HCT116 (cell line): ENCODE results near the gene RIT2. TPM values are rescaled to one million over a fixed set of nuclear protein-coding genes. Genes with fewer than 3 reads are reported as not detected.

Source experiments
- ATAC-seq: fragments of 200-7000 bp; cut with Tn5 transposase; 2 replicates; pipeline ENCODE4 v1.9.1; 2020; ENCODE audit warnings: mild to moderate bottlenecking, moderate library complexity
- BruUV-seq: library from RNA; stranded (reverse); fragments of 400-500 nt; replicated peaks from 2 replicates; lab custom pipeline; 2021; lab: Mats Ljungman, UMichigan
- CTCF ChIA-PET: fragments of 300-600 bp; sonication (Branson Sonifier 250); formaldehyde crosslinking; loops from one replicate; lab custom pipeline; 2021; ENCODE audit warnings: antibody characterized with exemption; lab: Charles Lee
- POLR2A ChIA-PET: fragments of 300-600, 350-600 bp; sonication (Branson Sonifier 250); formaldehyde crosslinking; loops from one replicate; lab custom pipeline; 2021; ENCODE audit warnings: antibody characterized with exemption; lab: Charles Lee
- RAD21 ChIA-PET, 2 experiments: fragments of 300-600 bp; sonication (Branson Sonifier 250); formaldehyde crosslinking; loops; one replicate each; lab custom pipeline; 2023; ENCODE audit warnings: low total read pairs in 2 of 2; ENCODE audit not compliant: uncharacterized antibody in 2 of 2, unreplicated experiment in 2 of 2, low non-redundant PET in 1 of 2; lab: Charles Lee
- DNase-seq: peaks from one replicate; pipeline ENCODE4 v3.0.0-alpha.2; 2010; ENCODE audit warnings: low read depth, low spot score
- H2AFZ ChIP-seq: fragments of 200-600 bp; shearing (Covaris generic), sonication (generic); 2 replicates; pipeline ENCODE4 v1.6.1; 2017; ENCODE audit warnings: low read depth, mixed run types, mixed read lengths, antibody characterized with exemption, low read length; ENCODE audit not compliant: poor library complexity, severe bottlenecking
- H3K27ac ChIP-seq: 2 replicates; pipeline ENCODE4 v1.5.1; 2012; ENCODE audit warnings: low read depth, low read length
- H3K27me3 ChIP-seq: fragments of 200-600 bp; sonication (generic); 2 replicates; pipeline ENCODE4 v1.6.1; 2016; ENCODE audit warnings: mixed run types, low read length, mixed read lengths; ENCODE audit not compliant: insufficient read depth
- H3K36me3 ChIP-seq, 2 experiments: fragments of 200-500 bp in 1 of 2; fragments of 200-600 bp in 1 of 2; sonication (Bioruptor generic) in 1 of 2; sonication (generic) in 1 of 2; 2 replicates each; pipeline versions ENCODE4 v1.5.1 to v1.6.1; 2014 to 2016; ENCODE audit warnings: low read length in 2 of 2, inconsistent platforms in 1 of 2, mixed read lengths in 1 of 2, mixed run types in 1 of 2; ENCODE audit not compliant: insufficient read depth in 2 of 2, control insufficient read depth in 1 of 2
- H3K4me1 ChIP-seq, 2 experiments: fragments of 200-600 bp in 1 of 2; sonication (generic) in 1 of 2; 2 replicates each; pipeline versions ENCODE4 v1.5.1 to v1.6.1; 2012 to 2017; ENCODE audit warnings: low read length in 2 of 2, inconsistent platforms in 1 of 2, mild to moderate bottlenecking in 1 of 2, mixed read lengths in 1 of 2, mixed run types in 1 of 2, moderate library complexity in 1 of 2; ENCODE audit not compliant: insufficient read depth in 2 of 2, control insufficient read depth in 1 of 2
- H3K4me2 ChIP-seq: fragments of 200-600 bp; sonication (generic); 2 replicates; pipeline ENCODE4 v1.6.1; 2017; ENCODE audit warnings: mixed run types, low read length, mixed read lengths
- H3K4me3 ChIP-seq, 2 experiments: fragments of 200-600 bp in 1 of 2; sonication (generic) in 1 of 2; replicated peaks in 1 of 2; 2 replicates each; pipeline ENCODE4 v1.5.1; 2011 to 2016; ENCODE audit warnings: low read length in 2 of 2, control low read depth in 1 of 2, low read depth in 1 of 2, mild to moderate bottlenecking in 1 of 2, mixed read lengths in 1 of 2, mixed run types in 1 of 2
- H3K79me2 ChIP-seq: fragments of 200-600 bp; sonication (generic); 2 replicates; pipeline ENCODE4 v1.6.1; 2017; ENCODE audit warnings: mild to moderate bottlenecking, mixed run types, low read length, moderate library complexity, mixed read lengths; ENCODE audit not compliant: insufficient read depth
- H3K9ac ChIP-seq: fragments of 200-600 bp; sonication (generic); 2 replicates; pipeline ENCODE4 v1.6.1; 2016; ENCODE audit warnings: low read length, mixed read lengths
- H3K9me2 ChIP-seq: fragments of 200-600 bp; sonication (generic), shearing (Covaris generic); 2 replicates; pipeline ENCODE4 v1.6.1; 2017; ENCODE audit warnings: mixed run types, mild to moderate bottlenecking, moderate library complexity; ENCODE audit not compliant: insufficient read depth
- H3K9me3 ChIP-seq, 2 experiments: fragments of 200-500 bp in 1 of 2; fragments of 200-600 bp in 1 of 2; sonication (Bioruptor generic) in 1 of 2; sonication (generic) in 1 of 2; 2 replicates each; pipeline ENCODE4 v1.6.1; 2014 to 2017; ENCODE audit warnings: low read length in 2 of 2, mixed read lengths in 2 of 2, inconsistent platforms in 1 of 2, low read depth in 1 of 2, mild to moderate bottlenecking in 1 of 2, mixed run types in 1 of 2, moderate library complexity in 1 of 2; ENCODE audit not compliant: control insufficient read depth in 1 of 2, insufficient read depth in 1 of 2
- H4K20me1 ChIP-seq: fragments of 200-600 bp; sonication (generic), shearing (Covaris generic); 2 replicates; pipeline ENCODE4 v1.6.1; 2017; ENCODE audit warnings: mixed run types, mild to moderate bottlenecking, moderate library complexity; ENCODE audit not compliant: insufficient read depth
- CEBPB ChIP-seq: IDR thresholded peaks from 2 replicates; pipeline ENCODE4 v1.6.1; 2012; ENCODE audit warnings: low read depth
- EGR1 ChIP-seq: IDR thresholded peaks from 2 replicates; pipeline ENCODE4 v1.6.1; 2012; ENCODE audit warnings: low read depth
- ELF1 ChIP-seq: IDR thresholded peaks from 2 replicates; pipeline ENCODE4 v1.6.1; 2012; ENCODE audit warnings: low read depth, borderline replicate concordance
- EZH2 ChIP-seq: fragments of 200-600 bp; sonication (generic); IDR thresholded peaks from 2 replicates; pipeline ENCODE4 v1.6.1; 2017; ENCODE audit warnings: antibody characterized with exemption, mixed run types
- FOSL1 ChIP-seq: IDR thresholded peaks from 2 replicates; pipeline ENCODE4 v1.6.1; 2012; ENCODE audit warnings: low read depth
- JUND ChIP-seq: IDR thresholded peaks from 2 replicates; pipeline ENCODE4 v1.6.1; 2012
- POLR2AphosphoS5 ChIP-seq: IDR thresholded peaks from 2 replicates; pipeline ENCODE4 v1.6.1; 2011; ENCODE audit warnings: mild to moderate bottlenecking, low read depth, low read length, moderate library complexity
- SP1 ChIP-seq: IDR thresholded peaks from 2 replicates; pipeline ENCODE4 v1.6.1; 2012; ENCODE audit warnings: low read depth
- SRF ChIP-seq: IDR thresholded peaks from 2 replicates; pipeline ENCODE4 v1.6.1; 2012; ENCODE audit warnings: low read depth
- TCF7L2 ChIP-seq: IDR thresholded peaks from 2 replicates; pipeline ENCODE4 v1.7.0; 2011; ENCODE audit warnings: borderline replicate concordance, inconsistent platforms; ENCODE audit not compliant: insufficient read depth, insufficient read length; ENCODE audit errors: extremely low read depth
- YY1 ChIP-seq: IDR thresholded peaks from 2 replicates; pipeline ENCODE4 v1.6.1; 2011; ENCODE audit warnings: low read length, low read depth, moderate library complexity, mild to moderate bottlenecking; ENCODE audit not compliant: insufficient replicate concordance; ENCODE audit errors: extremely low read depth
- ZBTB33 ChIP-seq: IDR thresholded peaks from 2 replicates; pipeline ENCODE4 v1.6.1; 2011; ENCODE audit warnings: mild to moderate bottlenecking, low read length, moderate library complexity; ENCODE audit not compliant: insufficient replicate concordance; ENCODE audit errors: extremely low read depth
- ZFX ChIP-seq: fragments of 450-650 bp; IDR thresholded peaks from 2 replicates; pipeline ENCODE4 v1.6.1; 2017
- ZNF274 ChIP-seq: fragments of 200-500 bp; sonication (Bioruptor generic); IDR thresholded peaks from 2 replicates; pipeline ENCODE4 v1.6.1; 2014; ENCODE audit warnings: mild to moderate bottlenecking, low read depth, low read length, inconsistent platforms
- intact Hi-C: fragments of 100-400 bp; cut with micrococcal nuclease; formaldehyde crosslinking; loops from 2 replicates; pipeline ENCODE4 v1.10.0; 2022
- total RNA-seq: library from RNA; stranded (reverse); gene quantifications from one replicate; pipeline ENCODE4 v1.2.1, GENCODE V29; 2021; ENCODE audit not compliant: unreplicated experiment
- TF ChIP-seq, protein P1 (sequence below): IDR thresholded peaks from 2 replicates; pipeline ENCODE4 v1.6.1; 2012
- TF ChIP-seq, protein P2 (sequence below): IDR thresholded peaks from 2 replicates; pipeline ENCODE4 v1.6.1; 2012

The RIT2 gene
- total RNA-seq, 1 experiment from 2014 or later, result not detected

DNA sequence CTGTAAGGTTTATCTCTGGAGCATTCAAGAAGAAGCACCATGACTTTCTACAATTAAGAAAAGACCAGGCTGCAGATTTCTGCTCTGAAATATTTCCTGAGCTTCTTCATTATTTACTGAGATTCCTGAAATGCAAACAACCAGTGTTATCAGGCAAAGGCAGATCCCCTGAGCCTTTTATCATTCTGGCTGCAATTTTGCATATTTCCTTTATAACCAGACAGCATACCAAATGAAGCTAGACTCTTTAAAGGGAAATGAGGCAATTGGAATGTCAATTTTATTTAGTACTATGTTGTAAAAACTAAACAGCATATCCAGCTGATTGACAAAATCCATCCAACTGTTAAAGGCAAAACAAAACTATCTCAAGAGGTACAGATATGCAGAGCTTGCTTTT lies 372.5 kb downstream of the RIT2 start:
- RAD21 ChIA-PET, result no interaction called here
- no TSS peak for BruUV-seq
- POLR2A ChIA-PET, result no interaction called here
- no peaks in the 10 kb centered on the region for H3K9me2 ChIP-seq
- H3K4me2 ChIP-seq, result no peak overlapping the region
- no peak for TF ChIP-seq TCF7L2
- TF ChIP-seq, protein P1, sequence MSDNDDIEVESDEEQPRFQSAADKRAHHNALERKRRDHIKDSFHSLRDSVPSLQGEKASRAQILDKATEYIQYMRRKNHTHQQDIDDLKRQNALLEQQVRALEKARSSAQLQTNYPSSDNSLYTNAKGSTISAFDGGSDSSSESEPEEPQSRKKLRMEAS, result no peak
- no peak for TF ChIP-seq ZNF274
- no peak for TF ChIP-seq EGR1
- TF ChIP-seq FOSL1, result no peak
- TF ChIP-seq POLR2AphosphoS5, result no peak
- TF ChIP-seq SP1, result no peak
- TF ChIP-seq, protein P2, sequence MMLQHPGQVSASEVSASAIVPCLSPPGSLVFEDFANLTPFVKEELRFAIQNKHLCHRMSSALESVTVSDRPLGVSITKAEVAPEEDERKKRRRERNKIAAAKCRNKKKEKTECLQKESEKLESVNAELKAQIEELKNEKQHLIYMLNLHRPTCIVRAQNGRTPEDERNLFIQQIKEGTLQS, result no peak
- TF ChIP-seq SRF, result no peak
- no peak for TF ChIP-seq ELF1
- TF ChIP-seq JUND, result no peak
- no peak for TF ChIP-seq EZH2
- no peak for TF ChIP-seq ZBTB33
- no peak for TF ChIP-seq CEBPB
- TF ChIP-seq YY1, result no peak
- no peak for TF ChIP-seq ZFX
- TF ChIP-seq, all 23 proteins: peak for 0
- no peak for ATAC-seq
- intact Hi-C loops, result no loop called here
- Histone ChIP-seq H3K79me2 (no peaks in the 10 kb centered on the region), H3K4me1 (no peaks in the 10 kb centered on the region), H3K9me3 (peaks cover 0 to 3% of the 10 kb centered on the region in 2 experiments; a peak in 2 of 4 replicates), H4K20me1 (no peaks in the 10 kb centered on the region), H3K4me3 (no peak overlapping the region), H3K27me3 (no peaks in the 10 kb centered on the region), H3K27ac (no peak overlapping the region), H2AFZ (no peak overlapping the region), H3K36me3 (no peaks in the 10 kb centered on the region), H3K9ac (no peak overlapping the region)
- no peak for DNase-seq
- CTCF ChIA-PET, result no interaction called here
